ENCODE results near the gene PFDN1.
A peak's percentile ranks its signal among the peaks of the same experiment; 100 is the strongest.

The PFDN1 gene

GRCh38 chr5:140328036-140328764 is 25.3 kb upstream of the PFDN1 start:
- DNase-seq, result no peak

- peak; percentile 59 for DNase-seq
Observed at GRCh38 chr5:140327589-140327988, 24.7 kb upstream of the PFDN1 start.

GRCh38 chr5:140325486-140325885 is 22.6 kb upstream of the PFDN1 start:
- no peak for DNase-seq

- DNase-seq, result peak; percentile 88
Observed at GRCh38 chr5:140324617-140325241, 21.8 kb upstream of the PFDN1 start.

- DNase-seq, result no peak
Observed at GRCh38 chr5:140324041-140324600, 21.2 kb upstream of the PFDN1 start.

GRCh38 chr5:140322751-140323731 is 20.1 kb upstream of the PFDN1 start:
- DNase-seq, result peak; percentile 98

- DNase-seq, result no peak
Observed at GRCh38 chr5:140321796-140322195, 18.9 kb upstream of the PFDN1 start.

- DNase-seq, result no peak
Observed at GRCh38 chr5:140319833-140320232, 16.9 kb upstream of the PFDN1 start.

- DNase-seq, result no peak
Observed at GRCh38 chr5:140318792-140319191, 15.9 kb upstream of the PFDN1 start.

GRCh38 chr5:140317859-140318258 is 15.0 kb upstream of the PFDN1 start:
- DNase-seq, result peak; percentile 55

- no peak for DNase-seq
Observed at GRCh38 chr5:140312791-140313189, 9.9 kb upstream of the PFDN1 start.

- DNase-seq, result peak; percentile 88
Observed at GRCh38 chr5:140312067-140312790, 9.3 kb upstream of the PFDN1 start.

GRCh38 chr5:140311011-140311467 is 8.1 kb upstream of the PFDN1 start:
- DNase-seq, result peak; percentile 77

GRCh38 chr5:140310434-140310833 is 7.5 kb upstream of the PFDN1 start:
- DNase-seq, result no peak

GRCh38 chr5:140309706-140310249 is 6.9 kb upstream of the PFDN1 start:
- no peak for DNase-seq

GRCh38 chr5:140305471-140305870 is 2.6 kb upstream of the PFDN1 start:
- no peak for DNase-seq

GRCh38 chr5:140303966-140304365 is 1.1 kb upstream of the PFDN1 start:
- no peak for DNase-seq

GRCh38 chr5:140301136-140301535 is 1.8 kb downstream of the PFDN1 start:
- no peak for DNase-seq

- no peak for DNase-seq
Observed at GRCh38 chr5:140299056-140299455, 3.8 kb downstream of the PFDN1 start.

- DNase-seq, result peak; percentile 86
Observed at GRCh38 chr5:140298183-140298601, 4.7 kb downstream of the PFDN1 start.

- no peak for DNase-seq
Observed at GRCh38 chr5:140297283-140297682, 5.6 kb downstream of the PFDN1 start.

GRCh38 chr5:140296289-140296688 is 6.6 kb downstream of the PFDN1 start:
- DNase-seq, result no peak

All from fibroblast of skin of abdomen (primary cell).